Right atrium auricular region (tissue), 2 donors: ENCODE results near the gene SLC8A1. TPM values are rescaled to one million over a fixed set of nuclear protein-coding genes. Genes with fewer than 3 reads are reported as not detected.

Experiments
- DNase-seq: peaks from one replicate; pipeline ENCODE4 v3.0.0-alpha.2; 2019; ENCODE audit warnings: low spot score
- H3K27ac ChIP-seq, 2 donors: fragments of 200-600 bp; sonication (generic); 1 replicate in 1 of 2; 2 replicates in 1 of 2; pipeline ENCODE4 v1.5.1; 2016 to 2019
- H3K27me3 ChIP-seq, 2 donors: fragments of 200-600 bp; sonication (generic); one replicate each; pipeline versions ENCODE4 v1.5.1 to v1.6.0; 2017 to 2019
- H3K36me3 ChIP-seq: fragments of 200-600 bp; sonication (generic); one replicate; pipeline ENCODE4 v1.5.1; 2016
- H3K4me1 ChIP-seq, 2 donors: fragments of 200-600 bp; sonication (generic); one replicate each; pipeline versions ENCODE4 v1.5.1 to v1.6.0; 2017 to 2019
- H3K4me3 ChIP-seq, 2 donors: fragments of 200-600 bp; sonication (generic); 1 replicate in 1 of 2; 2 replicates in 1 of 2; pipeline ENCODE4 v1.5.1; 2017 to 2019; ENCODE audit warnings: mild to moderate bottlenecking in 1 of 2, moderate library complexity in 1 of 2
- H3K9me3 ChIP-seq, 2 donors: fragments of 200-600 bp; sonication (generic); one replicate each; pipeline ENCODE4 v1.5.1; 2019
- CTCF ChIP-seq, 2 donors: fragments of 200-600 bp; sonication (generic); IDR thresholded peaks; one replicate each; pipeline ENCODE4 v1.5.1; 2019; ENCODE audit warnings: antibody characterized with exemption in 2 of 2
- total RNA-seq, 2 donors: library from RNA; depleted of rRNA; stranded (reverse); fragments of >200 nt; gene quantifications; one replicate each; pipeline ENCODE4 v1.1.0, GENCODE V29; 2016

SLC8A1 gene
- total RNA-seq, 2 donors from 2014 or later: 493 to 738 TPM

- Histone ChIP-seq H3K9me3 (no peaks in the 10 kb centered on the region), H3K27me3 (no peaks in the 10 kb centered on the region), H3K4me3 (no peak overlapping the region), H3K36me3 (no peaks in the 10 kb centered on the region), H3K27ac (no peak overlapping the region), H3K4me1 (no peaks in the 10 kb centered on the region)
- TF ChIP-seq CTCF (IDR thresholded peaks at IDR 0.05): no peak
- no peak for DNase-seq
Measured at GRCh38 chr2:40048506-40048905, 403.4 kb downstream of the SLC8A1 start.

GRCh38 chr2:40047406-40047805 lies 404.5 kb downstream of the SLC8A1 start:
- Histone ChIP-seq H3K27ac (no peak overlapping the region), H3K36me3 (no peaks in the 10 kb centered on the region), H3K9me3 (no peaks in the 10 kb centered on the region), H3K4me1 (no peaks in the 10 kb centered on the region), H3K4me3 (no peak overlapping the region), H3K27me3 (no peaks in the 10 kb centered on the region)
- DNase-seq: no peak
- no peak for TF ChIP-seq CTCF (IDR thresholded peaks at IDR 0.05)
